HCT116 (cell line): ENCODE data around the gene IFNA2. TPM values are rescaled to one million over a fixed set of nuclear protein-coding genes. Genes with fewer than 3 reads are reported as not detected.

Experiments used
- ATAC-seq: fragments of 200-7000 bp; cut with Tn5 transposase; 2 replicates; pipeline ENCODE4 v1.9.1; 2020; ENCODE audit warnings: mild to moderate bottlenecking, moderate library complexity
- BruUV-seq: library from RNA; stranded (reverse); fragments of 400-500 nt; replicated peaks from 2 replicates; lab custom pipeline; 2021; lab: Mats Ljungman, UMichigan
- CTCF ChIA-PET: fragments of 300-600 bp; sonication (Branson Sonifier 250); formaldehyde crosslinking; loops from one replicate; lab custom pipeline; 2021; ENCODE audit warnings: antibody characterized with exemption; lab: Charles Lee
- POLR2A ChIA-PET: fragments of 300-600, 350-600 bp; sonication (Branson Sonifier 250); formaldehyde crosslinking; loops from one replicate; lab custom pipeline; 2021; ENCODE audit warnings: antibody characterized with exemption; lab: Charles Lee
- RAD21 ChIA-PET, 2 experiments: fragments of 300-600 bp; sonication (Branson Sonifier 250); formaldehyde crosslinking; loops; one replicate each; lab custom pipeline; 2023; ENCODE audit warnings: low total read pairs in 2 of 2; ENCODE audit not compliant: uncharacterized antibody in 2 of 2, unreplicated experiment in 2 of 2, low non-redundant PET in 1 of 2; lab: Charles Lee
- DNase-seq: peaks from one replicate; pipeline ENCODE4 v3.0.0-alpha.2; 2010; ENCODE audit warnings: low read depth, low spot score
- H2AFZ ChIP-seq: fragments of 200-600 bp; shearing (Covaris generic), sonication (generic); 2 replicates; pipeline ENCODE4 v1.6.1; 2017; ENCODE audit warnings: low read depth, mixed run types, mixed read lengths, antibody characterized with exemption, low read length; ENCODE audit not compliant: poor library complexity, severe bottlenecking
- H3K27ac ChIP-seq: 2 replicates; pipeline ENCODE4 v1.5.1; 2012; ENCODE audit warnings: low read depth, low read length
- H3K27me3 ChIP-seq: fragments of 200-600 bp; sonication (generic); 2 replicates; pipeline ENCODE4 v1.6.1; 2016; ENCODE audit warnings: mixed run types, low read length, mixed read lengths; ENCODE audit not compliant: insufficient read depth
- H3K36me3 ChIP-seq, 2 experiments: fragments of 200-500 bp in 1 of 2; fragments of 200-600 bp in 1 of 2; sonication (Bioruptor generic) in 1 of 2; sonication (generic) in 1 of 2; 2 replicates each; pipeline versions ENCODE4 v1.5.1 to v1.6.1; 2014 to 2016; ENCODE audit warnings: low read length in 2 of 2, inconsistent platforms in 1 of 2, mixed read lengths in 1 of 2, mixed run types in 1 of 2; ENCODE audit not compliant: insufficient read depth in 2 of 2, control insufficient read depth in 1 of 2
- H3K4me1 ChIP-seq, 2 experiments: fragments of 200-600 bp in 1 of 2; sonication (generic) in 1 of 2; 2 replicates each; pipeline versions ENCODE4 v1.5.1 to v1.6.1; 2012 to 2017; ENCODE audit warnings: low read length in 2 of 2, inconsistent platforms in 1 of 2, mild to moderate bottlenecking in 1 of 2, mixed read lengths in 1 of 2, mixed run types in 1 of 2, moderate library complexity in 1 of 2; ENCODE audit not compliant: insufficient read depth in 2 of 2, control insufficient read depth in 1 of 2
- H3K4me2 ChIP-seq: fragments of 200-600 bp; sonication (generic); 2 replicates; pipeline ENCODE4 v1.6.1; 2017; ENCODE audit warnings: mixed run types, low read length, mixed read lengths
- H3K4me3 ChIP-seq, 2 experiments: fragments of 200-600 bp in 1 of 2; sonication (generic) in 1 of 2; replicated peaks in 1 of 2; 2 replicates each; pipeline ENCODE4 v1.5.1; 2011 to 2016; ENCODE audit warnings: low read length in 2 of 2, control low read depth in 1 of 2, low read depth in 1 of 2, mild to moderate bottlenecking in 1 of 2, mixed read lengths in 1 of 2, mixed run types in 1 of 2
- H3K79me2 ChIP-seq: fragments of 200-600 bp; sonication (generic); 2 replicates; pipeline ENCODE4 v1.6.1; 2017; ENCODE audit warnings: mild to moderate bottlenecking, mixed run types, low read length, moderate library complexity, mixed read lengths; ENCODE audit not compliant: insufficient read depth
- H3K9ac ChIP-seq: fragments of 200-600 bp; sonication (generic); 2 replicates; pipeline ENCODE4 v1.6.1; 2016; ENCODE audit warnings: low read length, mixed read lengths
- H3K9me2 ChIP-seq: fragments of 200-600 bp; sonication (generic), shearing (Covaris generic); 2 replicates; pipeline ENCODE4 v1.6.1; 2017; ENCODE audit warnings: mixed run types, mild to moderate bottlenecking, moderate library complexity; ENCODE audit not compliant: insufficient read depth
- H3K9me3 ChIP-seq, 2 experiments: fragments of 200-500 bp in 1 of 2; fragments of 200-600 bp in 1 of 2; sonication (Bioruptor generic) in 1 of 2; sonication (generic) in 1 of 2; 2 replicates each; pipeline ENCODE4 v1.6.1; 2014 to 2017; ENCODE audit warnings: low read length in 2 of 2, mixed read lengths in 2 of 2, inconsistent platforms in 1 of 2, low read depth in 1 of 2, mild to moderate bottlenecking in 1 of 2, mixed run types in 1 of 2, moderate library complexity in 1 of 2; ENCODE audit not compliant: control insufficient read depth in 1 of 2, insufficient read depth in 1 of 2
- H4K20me1 ChIP-seq: fragments of 200-600 bp; sonication (generic), shearing (Covaris generic); 2 replicates; pipeline ENCODE4 v1.6.1; 2017; ENCODE audit warnings: mixed run types, mild to moderate bottlenecking, moderate library complexity; ENCODE audit not compliant: insufficient read depth
- CEBPB ChIP-seq: IDR thresholded peaks from 2 replicates; pipeline ENCODE4 v1.6.1; 2012; ENCODE audit warnings: low read depth
- CTCF ChIP-seq, 3 experiments: fragments of 200-600 bp in 1 of 3; sonication (generic) in 1 of 3; IDR thresholded peaks in 2 of 3; conservative IDR thresholded peaks in 1 of 3; 2 replicates each; pipeline ENCODE4 v1.5.1; 2012 to 2017; ENCODE audit warnings: low read depth in 2 of 3, low read length in 2 of 3, antibody characterized with exemption in 1 of 3, borderline replicate concordance in 1 of 3, control low read depth in 1 of 3, mild to moderate bottlenecking in 1 of 3, mixed read lengths in 1 of 3, mixed run types in 1 of 3, moderate library complexity in 1 of 3; ENCODE audit not compliant: insufficient read depth in 1 of 3
- EGR1 ChIP-seq: IDR thresholded peaks from 2 replicates; pipeline ENCODE4 v1.6.1; 2012; ENCODE audit warnings: low read depth
- ELF1 ChIP-seq: IDR thresholded peaks from 2 replicates; pipeline ENCODE4 v1.6.1; 2012; ENCODE audit warnings: low read depth, borderline replicate concordance
- EZH2phosphoT487 ChIP-seq: fragments of 200-600 bp; IDR thresholded peaks from 2 replicates; pipeline ENCODE4 v1.6.1; 2018; ENCODE audit warnings: antibody characterized with exemption, borderline replicate concordance
- POLR2A ChIP-seq: IDR thresholded peaks from 2 replicates; pipeline ENCODE4 v1.7.0; 2011; ENCODE audit warnings: borderline replicate concordance; ENCODE audit not compliant: insufficient read depth, insufficient read length; ENCODE audit errors: extremely low read depth
- RAD21 ChIP-seq: IDR thresholded peaks from 2 replicates; pipeline ENCODE4 v1.6.1; 2012; ENCODE audit warnings: low read depth, mild to moderate bottlenecking
- SIN3A ChIP-seq: IDR thresholded peaks from 2 replicates; pipeline ENCODE4 v1.6.1; 2012; ENCODE audit warnings: low read depth
- SP1 ChIP-seq: IDR thresholded peaks from 2 replicates; pipeline ENCODE4 v1.6.1; 2012; ENCODE audit warnings: low read depth
- TCF7L2 ChIP-seq: IDR thresholded peaks from 2 replicates; pipeline ENCODE4 v1.7.0; 2011; ENCODE audit warnings: borderline replicate concordance, inconsistent platforms; ENCODE audit not compliant: insufficient read depth, insufficient read length; ENCODE audit errors: extremely low read depth
- YY1 ChIP-seq: IDR thresholded peaks from 2 replicates; pipeline ENCODE4 v1.6.1; 2011; ENCODE audit warnings: low read length, low read depth, moderate library complexity, mild to moderate bottlenecking; ENCODE audit not compliant: insufficient replicate concordance; ENCODE audit errors: extremely low read depth
- ZFX ChIP-seq: fragments of 450-650 bp; IDR thresholded peaks from 2 replicates; pipeline ENCODE4 v1.6.1; 2017
- ZNF274 ChIP-seq: fragments of 200-500 bp; sonication (Bioruptor generic); IDR thresholded peaks from 2 replicates; pipeline ENCODE4 v1.6.1; 2014; ENCODE audit warnings: mild to moderate bottlenecking, low read depth, low read length, inconsistent platforms
- intact Hi-C: fragments of 100-400 bp; cut with micrococcal nuclease; formaldehyde crosslinking; loops from 2 replicates; pipeline ENCODE4 v1.10.0; 2022
- total RNA-seq: library from RNA; stranded (reverse); gene quantifications from one replicate; pipeline ENCODE4 v1.2.1, GENCODE V29; 2021; ENCODE audit not compliant: unreplicated experiment
- TF ChIP-seq, protein P1 (sequence below): IDR thresholded peaks from 2 replicates; pipeline ENCODE4 v1.6.1; 2012; ENCODE audit warnings: low read depth
- TF ChIP-seq, protein P2 (sequence below): IDR thresholded peaks from 2 replicates; pipeline ENCODE4 v1.6.1; 2011; ENCODE audit warnings: mild to moderate bottlenecking, low read length, moderate library complexity; ENCODE audit not compliant: insufficient replicate concordance; ENCODE audit errors: extremely low read depth

The IFNA2 gene
- total RNA-seq, 1 experiment from 2014 or later: not detected

- Histone ChIP-seq H3K36me3 (no peaks in the 10 kb centered on the region), H3K79me2 (no peaks in the 10 kb centered on the region), H3K9me2 (no peaks in the 10 kb centered on the region), H3K9ac (no peak overlapping the region), H3K27me3 (no peaks in the 10 kb centered on the region), H2AFZ (peak overlapping the region; percentile 83), H3K4me1 (no peaks in the 10 kb centered on the region), H3K4me2 (0 out of 2 replicates have a peak overlapping the region, but pooled peaks have one; percentile 11), H3K4me3 (no peak overlapping the region), H4K20me1 (no peaks in the 10 kb centered on the region), H3K9me3 (no peaks in the 10 kb centered on the region), H3K27ac (no peak overlapping the region)
- intact Hi-C loops: loop anchor here (5.0 kb wide), 1 partner anchor 107 kb away; no protein-coding TSS in a partner anchor
- BruUV-seq: no TSS peak
- ChIA-PET CTCF (interaction anchor here (0.7 to 2.4 kb wide), 38 partner anchors 9 to 1017 kb away, joined by 3 to 19 read pairs (median 6); partner anchors contain the start of gene KLHL9), RAD21 (interaction anchor here (0.5 to 1.1 kb wide), 2 partner anchors 21 to 344 kb away, joined by 3 to 4 read pairs; no protein-coding TSS in a partner anchor), POLR2A (no interaction called here)
- DNase-seq (peak; percentile 63), ATAC-seq (peak; percentile 79)
- TF ChIP-seq RAD21 (peak; percentile 55), POLR2A (no peak), CEBPB (no peak), ZFX (no peak), SIN3A (no peak), EGR1 (no peak), CTCF (IDR thresholded peaks at IDR 0.05 in 2 of 3, conservative IDR thresholded peaks at IDR 0.05 in 1 of 3; ENCODE audit: borderline replicate concordance in 1 of 3, insufficient read depth in 1 of 3, low read depth in 2 of 3, low read length in 2 of 3) (peak; percentile 58 to 71 (median 66); a peak in 5 of 6 replicates), ZNF274 (no peak), YY1 (no peak), ELF1 (no peak), SP1 (no peak), EZH2phosphoT487 (no peak), TCF7L2 (no peak)
- TF ChIP-seq, protein P1, sequence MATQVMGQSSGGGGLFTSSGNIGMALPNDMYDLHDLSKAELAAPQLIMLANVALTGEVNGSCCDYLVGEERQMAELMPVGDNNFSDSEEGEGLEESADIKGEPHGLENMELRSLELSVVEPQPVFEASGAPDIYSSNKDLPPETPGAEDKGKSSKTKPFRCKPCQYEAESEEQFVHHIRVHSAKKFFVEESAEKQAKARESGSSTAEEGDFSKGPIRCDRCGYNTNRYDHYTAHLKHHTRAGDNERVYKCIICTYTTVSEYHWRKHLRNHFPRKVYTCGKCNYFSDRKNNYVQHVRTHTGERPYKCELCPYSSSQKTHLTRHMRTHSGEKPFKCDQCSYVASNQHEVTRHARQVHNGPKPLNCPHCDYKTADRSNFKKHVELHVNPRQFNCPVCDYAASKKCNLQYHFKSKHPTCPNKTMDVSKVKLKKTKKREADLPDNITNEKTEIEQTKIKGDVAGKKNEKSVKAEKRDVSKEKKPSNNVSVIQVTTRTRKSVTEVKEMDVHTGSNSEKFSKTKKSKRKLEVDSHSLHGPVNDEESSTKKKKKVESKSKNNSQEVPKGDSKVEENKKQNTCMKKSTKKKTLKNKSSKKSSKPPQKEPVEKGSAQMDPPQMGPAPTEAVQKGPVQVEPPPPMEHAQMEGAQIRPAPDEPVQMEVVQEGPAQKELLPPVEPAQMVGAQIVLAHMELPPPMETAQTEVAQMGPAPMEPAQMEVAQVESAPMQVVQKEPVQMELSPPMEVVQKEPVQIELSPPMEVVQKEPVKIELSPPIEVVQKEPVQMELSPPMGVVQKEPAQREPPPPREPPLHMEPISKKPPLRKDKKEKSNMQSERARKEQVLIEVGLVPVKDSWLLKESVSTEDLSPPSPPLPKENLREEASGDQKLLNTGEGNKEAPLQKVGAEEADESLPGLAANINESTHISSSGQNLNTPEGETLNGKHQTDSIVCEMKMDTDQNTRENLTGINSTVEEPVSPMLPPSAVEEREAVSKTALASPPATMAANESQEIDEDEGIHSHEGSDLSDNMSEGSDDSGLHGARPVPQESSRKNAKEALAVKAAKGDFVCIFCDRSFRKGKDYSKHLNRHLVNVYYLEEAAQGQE: no peak
- TF ChIP-seq, protein P2, sequence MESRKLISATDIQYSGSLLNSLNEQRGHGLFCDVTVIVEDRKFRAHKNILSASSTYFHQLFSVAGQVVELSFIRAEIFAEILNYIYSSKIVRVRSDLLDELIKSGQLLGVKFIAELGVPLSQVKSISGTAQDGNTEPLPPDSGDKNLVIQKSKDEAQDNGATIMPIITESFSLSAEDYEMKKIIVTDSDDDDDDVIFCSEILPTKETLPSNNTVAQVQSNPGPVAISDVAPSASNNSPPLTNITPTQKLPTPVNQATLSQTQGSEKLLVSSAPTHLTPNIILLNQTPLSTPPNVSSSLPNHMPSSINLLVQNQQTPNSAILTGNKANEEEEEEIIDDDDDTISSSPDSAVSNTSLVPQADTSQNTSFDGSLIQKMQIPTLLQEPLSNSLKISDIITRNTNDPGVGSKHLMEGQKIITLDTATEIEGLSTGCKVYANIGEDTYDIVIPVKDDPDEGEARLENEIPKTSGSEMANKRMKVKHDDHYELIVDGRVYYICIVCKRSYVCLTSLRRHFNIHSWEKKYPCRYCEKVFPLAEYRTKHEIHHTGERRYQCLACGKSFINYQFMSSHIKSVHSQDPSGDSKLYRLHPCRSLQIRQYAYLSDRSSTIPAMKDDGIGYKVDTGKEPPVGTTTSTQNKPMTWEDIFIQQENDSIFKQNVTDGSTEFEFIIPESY: no peak
Measured at GRCh38 chr9:21434202-21435014, 49.2 kb upstream of the IFNA2 start.
